Stomach (tissue), 9 donors: ENCODE results near the gene LST1. TPM values are rescaled to one million over a fixed set of nuclear protein-coding genes. Genes with fewer than 3 reads are reported as not detected.

Experiments used
- DNase-seq, 2 donors: peaks; one replicate each; pipeline versions ENCODE4 v3.0.0 to v3.0.0-alpha.2; 2013 to 2019
- H3K27ac ChIP-seq, 5 donors: fragments of 200-600 bp in 4 of 5; sonication (generic) in 4 of 5; one replicate each; pipeline ENCODE4 v1.5.1; 2013 to 2019; ENCODE audit warnings: mild to moderate bottlenecking in 1 of 5, moderate library complexity in 1 of 5
- H3K27me3 ChIP-seq, 3 donors: fragments of 200-600 bp; sonication (generic); one replicate each; pipeline ENCODE4 v1.5.1; 2017 to 2019; ENCODE audit warnings: mixed run types in 1 of 3
- H3K36me3 ChIP-seq, 4 donors: fragments of 200-600 bp; sonication (generic); 1 replicate in 3 of 4; 2 replicates in 1 of 4; pipeline ENCODE4 v1.5.1; 2016 to 2019
- H3K4me1 ChIP-seq, 4 donors: fragments of 200-600 bp; sonication (generic); one replicate each; pipeline ENCODE4 v1.5.1; 2016 to 2019
- H3K4me3 ChIP-seq, 4 donors: fragments of 200-600 bp; sonication (generic) in 3 of 4; one replicate each; pipeline ENCODE4 v1.5.1; 2016 to 2019; ENCODE audit warnings: mild to moderate bottlenecking in 1 of 4
- H3K9me3 ChIP-seq, 4 donors: fragments of 200-600 bp; sonication (generic); one replicate each; pipeline ENCODE4 v1.5.1; 2016 to 2019
- EP300 ChIP-seq: sonication (generic); formaldehyde crosslinking; IDR thresholded peaks from one replicate; pipeline ENCODE4 v1.6.1; 2017; ENCODE audit warnings: antibody characterized with exemption
- POLR2A ChIP-seq, 4 donors: fragments of 450-650 bp; IDR thresholded peaks; one replicate each; pipeline ENCODE4 v1.6.1; 2016; ENCODE audit warnings: antibody characterized with exemption in 4 of 4, control low read depth in 2 of 4, mild to moderate bottlenecking in 1 of 4, moderate library complexity in 1 of 4
- POLR2AphosphoS5 ChIP-seq, 3 donors: sonication (generic); formaldehyde crosslinking; IDR thresholded peaks; one replicate each; pipeline ENCODE4 v1.6.1; 2016; ENCODE audit warnings: antibody characterized with exemption in 3 of 3
- WGBS, 5 donors: extraction: QIAGEN DNeasy Blood & Tissue Kit in 3 of 5; methylation state at CpG; one replicate each; pipeline versions ENCODE4 v1.1.5 to v1.1.7; 2013 to 2018; 5-methylcytosine and 5-hydroxymethylcytosine counted together
- intact Hi-C: fragments of 100-400 bp; cut with DNase I; formaldehyde crosslinking; loops from one replicate; pipeline ENCODE4 v1.15.1; 2023; ENCODE audit warnings: low total_unique reads
- polyA plus RNA-seq, 3 donors: library from polyadenylated mRNA; stranded (reverse); fragments of 200-250 nt; gene quantifications; one replicate each; pipeline ENCODE4 v1.2.3, GENCODE V29; 2013
- total RNA-seq, 5 donors: library from RNA; depleted of rRNA; stranded (reverse); fragments of >200 nt; gene quantifications; one replicate each; pipeline versions ENCODE4 v1.1.0 to v1.2.3, GENCODE V29; 2014 to 2016
- TF ChIP-seq, protein P1 (sequence below), 7 experiments: fragments of 450-650 bp in 4 of 7; fragments of 200-600 bp in 3 of 7; sonication (generic) in 3 of 7; IDR thresholded peaks; one replicate each; pipeline ENCODE4 v1.5.1; 2016 to 2019; ENCODE audit warnings: antibody characterized with exemption in 7 of 7, control low read depth in 2 of 7, mild to moderate bottlenecking in 1 of 7
- donor health status: healthy with polysubstance abuse.
- donor health status: Bipolar disorder and iron deficiency.
- donor health status: healthy.

LST1 gene
- total and polyA plus RNA-seq, 8 donors = 2.9 to 35.4 (median 8.8) TPM; not detected in 3

DNA sequence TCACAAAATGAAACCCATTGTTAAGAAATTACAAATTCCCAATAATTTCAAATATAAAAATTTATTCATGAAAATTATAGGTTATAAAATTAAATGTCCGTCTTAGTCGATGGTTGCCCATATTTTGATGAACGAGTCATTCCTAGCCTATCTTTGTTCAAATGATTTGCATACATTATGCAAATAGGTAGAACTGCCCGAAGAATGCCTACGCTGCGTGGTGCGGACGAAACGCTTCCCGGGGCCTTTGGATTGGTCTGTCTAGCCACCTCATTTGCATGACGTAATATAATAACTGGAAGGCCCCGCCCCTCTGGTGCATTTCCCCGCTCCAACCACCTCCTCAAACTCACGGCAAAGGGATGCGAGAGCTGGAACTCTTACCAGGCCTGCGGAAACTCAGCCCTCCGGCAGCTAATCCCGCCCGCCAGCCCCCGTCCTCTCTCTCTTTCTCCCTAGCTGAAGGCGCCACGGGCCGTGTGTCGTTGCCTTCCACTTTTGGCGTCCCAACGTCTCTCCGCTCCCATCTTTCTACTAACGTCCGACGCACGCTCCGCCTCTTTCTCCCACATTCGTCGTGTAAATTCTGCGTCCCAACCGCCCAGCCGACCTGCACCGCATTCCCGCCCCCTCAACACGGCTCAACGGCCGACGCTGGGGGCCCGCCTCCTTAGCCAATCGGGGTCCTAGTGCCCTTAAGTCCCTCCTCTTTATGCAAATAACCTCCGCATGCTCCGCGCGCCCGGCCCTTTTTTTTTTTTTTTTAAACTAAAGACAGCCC lies 33.9 kb downstream of the LST1 start:
- H3K4me3 ChIP-seq = peak overlapping the region; percentile 70 to 95 (median 90)
- peaks cover 16 to 28% (median 23%) of the 10 kb centered on the region in 4 donors for H3K4me1 ChIP-seq
- DNase-seq = peak; percentile 97 to 100
- 0 to 1% (median 0%) methylated on average over 49 to 50 of the region's 50 CpGs for WGBS, 5 donors
- no peaks in the 10 kb centered on the region for H3K9me3 ChIP-seq
- no peaks in the 10 kb centered on the region for H3K27me3 ChIP-seq
- TF ChIP-seq, protein P1, sequence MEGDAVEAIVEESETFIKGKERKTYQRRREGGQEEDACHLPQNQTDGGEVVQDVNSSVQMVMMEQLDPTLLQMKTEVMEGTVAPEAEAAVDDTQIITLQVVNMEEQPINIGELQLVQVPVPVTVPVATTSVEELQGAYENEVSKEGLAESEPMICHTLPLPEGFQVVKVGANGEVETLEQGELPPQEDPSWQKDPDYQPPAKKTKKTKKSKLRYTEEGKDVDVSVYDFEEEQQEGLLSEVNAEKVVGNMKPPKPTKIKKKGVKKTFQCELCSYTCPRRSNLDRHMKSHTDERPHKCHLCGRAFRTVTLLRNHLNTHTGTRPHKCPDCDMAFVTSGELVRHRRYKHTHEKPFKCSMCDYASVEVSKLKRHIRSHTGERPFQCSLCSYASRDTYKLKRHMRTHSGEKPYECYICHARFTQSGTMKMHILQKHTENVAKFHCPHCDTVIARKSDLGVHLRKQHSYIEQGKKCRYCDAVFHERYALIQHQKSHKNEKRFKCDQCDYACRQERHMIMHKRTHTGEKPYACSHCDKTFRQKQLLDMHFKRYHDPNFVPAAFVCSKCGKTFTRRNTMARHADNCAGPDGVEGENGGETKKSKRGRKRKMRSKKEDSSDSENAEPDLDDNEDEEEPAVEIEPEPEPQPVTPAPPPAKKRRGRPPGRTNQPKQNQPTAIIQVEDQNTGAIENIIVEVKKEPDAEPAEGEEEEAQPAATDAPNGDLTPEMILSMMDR (IDR thresholded peaks at IDR 0.05) = no peak
- TF ChIP-seq EP300 (no peak), POLR2AphosphoS5 (IDR thresholded peaks at IDR 0.05) (peak; percentile 52 to 93 (median 89)), POLR2A (IDR thresholded peaks at IDR 0.05) (peak in 2 of 4 donors; percentile 82 to 95)
- peaks cover 17 to 26% (median 23%) of the 10 kb centered on the region in 4 donors for H3K36me3 ChIP-seq
- H3K27ac ChIP-seq = peak overlapping the region; percentile 91 to 99 (median 98)
- intact Hi-C loops = no loop called here

- H3K9me3 ChIP-seq = no peaks in the 10 kb centered on the region
- intact Hi-C loops = no loop called here
- no peaks in the 10 kb centered on the region for H3K27me3 ChIP-seq
- peak within 1 kb of the TSS; percentile 96 to 99 (median 98) for H3K27ac ChIP-seq
- DNase-seq = peak; percentile 93 to 97
- H3K36me3 ChIP-seq = peaks cover 25 to 34% (median 31%) of the 10 kb centered on the region in 4 donors
- no peak for TF ChIP-seq EP300
- TF ChIP-seq POLR2AphosphoS5 (IDR thresholded peaks at IDR 0.05) = peak in 2 of 3 donors; percentile 6 to 36
- TF ChIP-seq, protein P1 (IDR thresholded peaks at IDR 0.05) = no peak
- TF ChIP-seq POLR2A (IDR thresholded peaks at IDR 0.05) = no peak
- peaks cover 16 to 28% (median 23%) of the 10 kb centered on the region in 4 donors for H3K4me1 ChIP-seq
- peak within 1 kb of the TSS; percentile 70 to 95 (median 90) for H3K4me3 ChIP-seq
- WGBS, 5 donors = 0 to 1% (median 0%) methylated on average over 29 to 56 of the region's 67 CpGs
Measured at GRCh38 chr6:31620586-31621319, 34.7 kb downstream of the LST1 start, which contains the start of gene PRRC2A. TSS of gene PRRC2A (plus strand) at chr6:31620715. CDS start at chr6:31622790, 2,075 bp downstream.

DNA sequence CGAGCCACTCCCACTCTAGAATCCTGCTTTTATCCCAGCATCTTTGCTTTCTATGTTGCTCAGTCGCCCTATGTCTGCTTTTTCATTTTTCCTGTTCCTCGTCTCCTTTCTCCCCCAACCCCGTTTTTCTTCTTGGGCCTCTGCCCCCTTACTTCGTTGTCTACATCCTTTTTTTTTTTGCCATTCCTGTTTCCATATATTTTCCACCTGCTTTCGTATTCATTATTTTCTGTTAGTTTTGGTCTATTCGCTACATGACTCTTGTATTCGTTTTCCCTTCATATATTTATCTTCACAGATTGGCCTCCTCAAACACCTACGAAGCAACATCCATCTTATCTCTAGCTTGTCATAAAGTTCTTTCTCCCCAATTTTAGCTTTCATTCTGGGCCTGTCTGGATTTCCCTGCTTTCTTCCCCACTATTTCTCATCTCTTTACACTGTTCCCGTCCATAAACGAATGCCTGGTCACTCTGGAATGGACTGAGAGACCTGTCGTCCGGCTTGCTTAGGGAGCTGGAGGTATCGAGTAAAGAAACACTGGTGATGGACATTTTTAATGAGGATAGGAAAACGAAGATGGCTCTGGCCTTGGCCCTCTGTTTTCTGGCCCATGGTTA lies 35.4 kb downstream of the LST1 start:
- DNase-seq = peak in 1 of 2 donors; percentile 29
- 4 to 10% (median 8%) methylated on average over 15 of the region's 15 CpGs for WGBS, 5 donors

More for the DNA sequence above, 35.4 kb downstream of the LST1 start:
- Histone ChIP-seq H3K36me3 (peaks cover 31 to 40% (median 38%) of the 10 kb centered on the region in 4 donors), H3K4me3 (peak overlapping the region; percentile 70 to 95 (median 90)), H3K27ac (peak overlapping the region; percentile 96 to 99 (median 98)), H3K4me1 (peaks cover 16 to 28% (median 23%) of the 10 kb centered on the region in 4 donors), H3K27me3 (no peaks in the 10 kb centered on the region), H3K9me3 (no peaks in the 10 kb centered on the region)
- TF ChIP-seq, protein P1 (IDR thresholded peaks at IDR 0.05) = no peak
- TF ChIP-seq POLR2A (IDR thresholded peaks at IDR 0.05) (no peak), POLR2AphosphoS5 (IDR thresholded peaks at IDR 0.05) (no peak), EP300 (no peak)
- intact Hi-C loops = no loop called here
